Caki2 (cell line): ENCODE results near the gene CRYZ. TPM values are rescaled to one million over a fixed set of nuclear protein-coding genes. Genes with fewer than 3 reads are reported as not detected.
"Not testable (repeated sequence)": the region's sequence is repeated elsewhere in the genome, so short reads cannot be mapped to it uniquely, and the experiment has no call there.

Experiments used
- DNase-seq: peaks from one replicate; pipeline ENCODE4 v3.0.0-alpha.2; 2015; ENCODE audit warnings: low read depth
- in situ Hi-C: cut with HindIII; loops from 2 replicates; pipeline ENCODE4 v1.10.0; 2016; ENCODE audit warnings: low sequenced_read_pairs, low pct_unique_long_range_greater_than_20kb, mixed read lengths
- total RNA-seq: library from RNA; depleted of rRNA; stranded (reverse); fragments of >200 nt; shearing (Covaris generic); gene quantifications from 2 replicates; pipeline ENCODE4 v1.2.3, GENCODE V29; 2014; ENCODE audit warnings: low replicate concordance

The CRYZ gene
- total RNA-seq, 1 experiment from 2014 or later, result 197 TPM

- in situ Hi-C loops, result no loop called here
- DNase-seq, result peak; percentile 61
Observed at GRCh38 chr1:74733604-74734484, 994 bp upstream of the CRYZ start.

GRCh38 chr1:74732071-74732946 is 541 bp downstream of the CRYZ start:
- DNase-seq, in situ Hi-C loops: not testable (repeated sequence)

- DNase-seq, result peak; percentile 85
- in situ Hi-C loops, result no loop called here
Observed at GRCh38 chr1:74731399-74732052, 1.3 kb downstream of the CRYZ start.

DNA sequence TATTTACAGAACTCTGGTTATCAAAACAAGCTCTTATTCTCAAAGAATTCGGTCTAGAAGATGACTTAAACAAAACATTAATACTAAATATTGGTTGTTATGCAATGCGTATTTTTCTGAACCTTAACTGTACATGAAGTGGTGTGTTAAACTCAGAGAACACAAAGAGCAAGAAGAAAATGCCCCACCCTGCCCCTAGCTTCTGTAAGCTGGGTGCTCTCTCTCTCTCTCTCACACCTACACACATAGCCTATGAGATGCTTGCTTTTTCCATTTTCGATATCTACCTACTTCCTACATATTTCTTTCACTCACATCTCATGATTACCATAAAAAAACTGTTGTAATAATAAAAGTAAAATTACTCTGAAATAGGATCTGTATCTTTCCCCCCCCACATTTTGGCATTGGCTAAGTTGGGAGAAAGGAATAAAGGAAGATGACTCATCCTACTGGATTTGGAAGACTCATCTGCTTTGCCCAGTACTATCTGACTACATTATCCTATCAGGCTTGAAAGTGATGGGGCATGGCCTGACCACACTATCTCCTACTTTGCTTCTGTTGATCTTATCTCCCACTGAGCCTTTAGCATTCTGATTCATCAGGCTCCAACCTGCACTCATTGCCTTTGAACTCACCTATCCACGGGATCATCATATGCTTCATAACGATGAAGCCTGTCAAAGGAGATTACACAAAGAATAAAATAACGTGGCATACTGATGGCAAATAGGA is 2.9 kb downstream of the CRYZ start:
- in situ Hi-C loops, result no loop called here
- DNase-seq, result peak; percentile 73

DNA sequence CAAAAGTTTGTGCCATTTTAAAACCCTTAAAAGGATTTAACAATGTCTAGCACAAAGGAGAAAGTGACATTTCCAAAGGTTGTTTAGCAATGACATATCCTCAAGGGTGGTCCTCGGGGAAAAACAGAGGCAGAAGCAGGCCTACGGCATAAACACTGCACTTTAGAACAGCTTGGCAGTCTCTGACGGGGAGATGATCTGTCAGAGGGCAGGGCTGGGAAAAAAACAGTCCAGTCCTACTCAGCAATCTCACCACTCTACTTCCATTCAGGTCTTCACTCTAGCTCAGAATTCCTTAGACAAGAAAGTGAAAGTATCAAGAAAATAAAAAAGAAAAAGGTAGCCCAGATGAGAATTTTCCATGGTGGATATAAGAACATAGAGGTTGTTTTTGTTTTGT is 4.1 kb downstream of the CRYZ start:
- no peak for DNase-seq
- in situ Hi-C loops, result no loop called here

GRCh38 chr1:74726063-74726462 is 6.8 kb downstream of the CRYZ start:
- in situ Hi-C loops, result no loop called here
- DNase-seq, result no peak

- in situ Hi-C loops, result no loop called here
- no peak for DNase-seq
Observed at GRCh38 chr1:74717626-74718025, 15.2 kb downstream of the CRYZ start.

- no peak for DNase-seq
- in situ Hi-C loops, result no loop called here
Observed at GRCh38 chr1:74716822-74717221, 16.0 kb downstream of the CRYZ start.

GRCh38 chr1:74715806-74716205 is 17.0 kb downstream of the CRYZ start:
- DNase-seq, result no peak
- in situ Hi-C loops, result no loop called here

- in situ Hi-C loops, result no loop called here
- no peak for DNase-seq
Observed at GRCh38 chr1:74715236-74715502, 17.7 kb downstream of the CRYZ start.

- in situ Hi-C loops, result no loop called here
- DNase-seq, result no peak
Observed at GRCh38 chr1:74714429-74715235, 18.2 kb downstream of the CRYZ start.

GRCh38 chr1:74713849-74714248 is 19.0 kb downstream of the CRYZ start:
- no peak for DNase-seq
- in situ Hi-C loops, result no loop called here

DNA sequence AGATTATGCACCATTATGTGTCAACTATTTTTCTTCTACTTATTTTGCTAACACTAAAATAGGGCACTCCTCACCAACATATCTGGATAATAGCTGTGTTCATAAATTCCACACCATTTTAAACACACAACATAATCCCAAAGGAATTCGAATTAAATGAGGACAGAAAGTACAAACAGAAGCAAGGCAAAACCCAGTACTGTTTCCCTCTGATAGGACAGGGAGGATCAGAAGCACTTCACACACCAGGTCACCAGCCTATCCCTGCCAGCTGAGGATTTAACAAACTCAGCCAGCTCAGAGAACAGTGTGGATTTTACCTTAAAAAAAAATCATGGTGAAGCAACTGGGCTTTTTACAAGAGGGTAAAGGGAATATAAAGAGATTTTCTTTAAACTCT is 20.0 kb downstream of the CRYZ start:
- DNase-seq, result no peak
- in situ Hi-C loops, result no loop called here

DNA sequence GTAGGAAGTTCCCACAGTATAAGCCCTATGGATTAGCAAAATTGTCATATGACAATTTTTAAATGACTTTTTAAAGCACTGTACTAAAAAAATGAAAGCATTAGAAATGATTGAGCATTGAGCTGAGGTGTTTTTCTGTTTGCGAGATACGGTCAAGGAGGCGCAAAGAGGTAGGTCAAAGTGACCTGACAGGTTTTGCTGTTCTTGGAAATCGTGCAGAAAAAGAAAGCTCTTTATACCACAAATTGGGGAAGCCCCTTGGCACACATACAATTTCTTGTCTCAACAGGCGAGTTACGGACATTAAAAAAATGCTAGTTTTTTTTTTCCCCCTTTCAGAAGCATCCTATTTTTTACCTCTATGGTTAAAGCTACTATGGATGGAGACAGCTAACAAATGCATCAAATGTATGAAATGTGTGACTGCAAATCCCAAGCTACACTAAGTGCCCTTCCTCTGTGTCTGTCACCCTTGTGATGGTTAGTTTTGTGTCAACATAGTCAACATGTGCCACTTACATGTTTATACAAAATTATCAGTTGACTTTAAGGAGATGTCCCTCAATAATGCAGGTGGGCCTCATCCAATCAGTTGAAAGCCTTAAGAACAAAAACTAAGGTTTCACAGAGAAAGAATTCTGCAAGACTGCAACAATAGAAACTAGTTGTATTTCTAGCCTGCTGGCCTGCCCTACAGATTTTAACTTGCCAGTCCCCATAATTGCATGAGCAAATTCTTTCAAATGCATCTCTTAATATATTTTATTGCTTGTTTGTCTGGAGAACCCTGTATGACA is 29.3 kb downstream of the CRYZ start:
- in situ Hi-C loops, result no loop called here
- no peak for DNase-seq

DNA sequence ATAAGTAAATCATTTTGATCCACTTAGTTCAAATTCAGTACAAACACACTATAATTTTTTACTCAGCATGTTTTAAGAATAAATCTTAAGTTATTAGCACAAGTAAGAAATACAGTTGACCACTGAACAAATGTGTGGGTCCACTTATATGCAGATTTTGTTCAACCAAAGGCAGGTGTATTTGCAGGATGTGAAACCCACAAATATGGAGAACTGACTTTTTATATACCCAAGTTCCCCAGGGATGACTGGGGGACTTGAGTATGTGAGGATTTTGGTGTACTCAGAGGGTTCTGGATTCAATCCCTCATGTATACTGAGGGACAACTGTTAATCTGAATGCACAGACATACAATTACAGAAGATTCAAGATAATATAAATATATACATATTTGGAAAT is 33.5 kb downstream of the CRYZ start:
- in situ Hi-C loops, result no loop called here
- no peak for DNase-seq

DNA sequence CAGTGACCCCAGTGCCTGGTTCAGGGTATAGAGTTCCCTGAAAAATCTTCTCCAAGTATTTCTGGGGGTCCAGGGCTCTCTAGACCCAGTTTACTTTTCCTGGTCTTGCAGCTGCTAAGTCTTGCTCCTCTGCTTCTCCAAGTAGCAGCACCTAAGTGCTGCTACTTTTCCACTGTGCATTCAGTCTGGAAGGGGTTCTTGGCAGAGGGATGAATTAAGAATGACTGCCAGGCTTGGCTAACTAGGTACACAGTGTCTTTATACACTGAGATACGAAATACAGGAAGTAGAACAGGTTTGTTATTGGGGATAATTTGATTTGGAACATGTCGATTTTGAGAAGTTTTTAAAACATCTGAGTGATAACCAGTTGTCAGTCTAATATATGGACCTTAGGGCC is 35.0 kb downstream of the CRYZ start:
- no peak for DNase-seq
- in situ Hi-C loops, result no loop called here

- in situ Hi-C loops, result no loop called here
- peak; percentile 2 for DNase-seq
Observed at GRCh38 chr1:74693473-74693872, 39.4 kb downstream of the CRYZ start.
